HEK293 (cell line): ENCODE measurements around the gene NRP1.

Experiments used
- CTCF ChIA-PET: fragments of 350-600 bp; formaldehyde crosslinking; extraction: SDS; loops from one replicate; lab custom pipeline; 2021; ENCODE audit warnings: antibody characterized with exemption; lab: Yijun Ruan, JAX
- POLR2A ChIA-PET: fragments of 300-600 bp; formaldehyde crosslinking; extraction: SDS; loops from one replicate; lab custom pipeline; 2020; ENCODE audit warnings: antibody characterized with exemption, inconsistent platforms; lab: Yijun Ruan, JAX
- H3K27ac ChIP-seq: fragments of 200-500 bp; sonication (Bioruptor generic); 2 replicates; pipeline ENCODE4 v1.5.1; 2014; ENCODE audit warnings: low read depth, low read length, control low read depth, inconsistent platforms; ENCODE audit errors: extremely low read depth
- H3K36me3 ChIP-seq, 2 experiments: fragments of 200-500 bp in 1 of 2; sonication (Bioruptor generic) in 1 of 2; 1 replicate in 1 of 2; 2 replicates in 1 of 2; pipeline ENCODE4 v1.5.1; 2014 to 2017; ENCODE audit warnings: inconsistent platforms in 2 of 2, low read length in 2 of 2; ENCODE audit not compliant: control insufficient read depth in 2 of 2, insufficient read depth in 1 of 2
- H3K4me1 ChIP-seq: fragments of 200-500 bp; sonication (Bioruptor generic); 2 replicates; pipeline ENCODE4 v1.5.1; 2014; ENCODE audit warnings: mild to moderate bottlenecking, low read length, inconsistent platforms; ENCODE audit not compliant: control insufficient read depth, insufficient read depth
- H3K4me3 ChIP-seq: 2 replicates; pipeline ENCODE4 v1.5.1; 2011; ENCODE audit warnings: low read depth, mild to moderate bottlenecking, control low read depth, low read length, moderate library complexity
- H3K9me3 ChIP-seq: fragments of 200-500 bp; sonication (Bioruptor generic); 2 replicates; pipeline ENCODE4 v1.5.1; 2014; ENCODE audit warnings: low read depth, low read length, inconsistent platforms; ENCODE audit not compliant: control insufficient read depth, insufficient read depth
- ATF2 ChIP-seq: fragments of 450-650 bp; formaldehyde crosslinking; IDR thresholded peaks from 2 replicates; pipeline ENCODE4 v1.5.1; 2016; ENCODE audit warnings: missing biosample characterization, missing genetic modification characterization, low read depth
- BCL11A ChIP-seq: fragments of 450-650 bp; formaldehyde crosslinking; IDR thresholded peaks from 2 replicates; pipeline ENCODE4 v1.5.1; 2016; ENCODE audit warnings: low read depth, missing biosample characterization, missing genetic modification characterization
- GFI1B ChIP-seq: fragments of 450-650 bp; formaldehyde crosslinking; IDR thresholded peaks from 2 replicates; pipeline ENCODE4 v1.5.1; 2016; ENCODE audit warnings: missing biosample characterization, missing genetic modification characterization
- KLF16 ChIP-seq: fragments of 450-650 bp; formaldehyde crosslinking; IDR thresholded peaks from 2 replicates; pipeline ENCODE4 v1.5.1; 2017; ENCODE audit warnings: missing biosample characterization, missing genetic modification characterization
- OSR2 ChIP-seq: fragments of 450-650 bp; formaldehyde crosslinking; IDR thresholded peaks from 2 replicates; pipeline ENCODE4 v1.5.1; 2016; ENCODE audit warnings: missing biosample characterization, missing genetic modification characterization
- TRIM28 ChIP-seq: IDR thresholded peaks from 2 replicates; pipeline ENCODE4 v1.6.1; 2011; ENCODE audit warnings: low read length, control low read depth, borderline replicate concordance
- ZBTB20 ChIP-seq: fragments of 450-650 bp; formaldehyde crosslinking; IDR thresholded peaks from 2 replicates; pipeline ENCODE4 v1.5.1; 2016; ENCODE audit warnings: missing biosample characterization, missing genetic modification characterization
- ZFP3 ChIP-seq: fragments of 450-650 bp; formaldehyde crosslinking; IDR thresholded peaks from 2 replicates; pipeline ENCODE4 v1.5.1; 2016; ENCODE audit warnings: low read depth, missing biosample characterization, missing genetic modification characterization
- ZNF157 ChIP-seq: fragments of 450-650 bp; formaldehyde crosslinking; IDR thresholded peaks from 2 replicates; pipeline ENCODE4 v1.5.1; 2016; ENCODE audit warnings: missing biosample characterization, missing genetic modification characterization
- ZNF239 ChIP-seq: fragments of 450-650 bp; formaldehyde crosslinking; IDR thresholded peaks from 2 replicates; pipeline ENCODE4 v1.5.1; 2016; ENCODE audit warnings: missing biosample characterization, missing genetic modification characterization
- ZNF311 ChIP-seq: fragments of 450-650 bp; formaldehyde crosslinking; IDR thresholded peaks from 2 replicates; pipeline ENCODE4 v1.5.1; 2017; ENCODE audit warnings: missing biosample characterization, missing genetic modification characterization, borderline replicate concordance
- ZNF335 ChIP-seq: fragments of 450-650 bp; formaldehyde crosslinking; conservative IDR thresholded peaks from 2 replicates; pipeline ENCODE4 v1.5.1; 2016; ENCODE audit warnings: missing biosample characterization, missing genetic modification characterization
- ZNF449 ChIP-seq: fragments of 450-650 bp; formaldehyde crosslinking; IDR thresholded peaks from 2 replicates; pipeline ENCODE4 v1.5.1; 2017; ENCODE audit warnings: missing biosample characterization, mild to moderate bottlenecking, missing genetic modification characterization, moderate library complexity
- ZNF623 ChIP-seq: fragments of 450-650 bp; formaldehyde crosslinking; IDR thresholded peaks from 2 replicates; pipeline ENCODE4 v1.5.1; 2016; ENCODE audit warnings: missing biosample characterization, missing genetic modification characterization
- TF ChIP-seq, protein P1 (sequence below): fragments of 450-650 bp; formaldehyde crosslinking; IDR thresholded peaks from 2 replicates; pipeline ENCODE4 v1.5.1; 2017; ENCODE audit warnings: missing biosample characterization, missing genetic modification characterization
- TF ChIP-seq, protein P2 (sequence below): fragments of 450-650 bp; formaldehyde crosslinking; IDR thresholded peaks from 2 replicates; pipeline ENCODE4 v1.5.1; 2016; ENCODE audit warnings: missing biosample characterization, missing genetic modification characterization
- TF ChIP-seq, protein P3 (sequence below): fragments of 450-650 bp; formaldehyde crosslinking; optimal IDR thresholded peaks from 2 replicates; pipeline ENCODE3; 2016; ENCODE audit warnings: missing biosample characterization, mild to moderate bottlenecking, missing genetic modification characterization

NRP1 gene

GRCh38 chr10:33278198-33278597 is 56.3 kb downstream of the NRP1 start:
- peaks cover 0 to 6% of the 10 kb centered on the region in 2 experiments; a peak in 1 of 3 replicates for H3K36me3 ChIP-seq
- CTCF ChIA-PET, result interaction anchor here (0.6 to 1.1 kb wide), 4 partner anchors 13 to 85 kb away, joined by 3 to 4 read pairs (median 3); no protein-coding TSS in a partner anchor
- POLR2A ChIA-PET, result interaction anchor here (1.4 kb wide), 1 partner anchor 9 kb away, joined by 3 read pairs; no protein-coding TSS in a partner anchor

DNA sequence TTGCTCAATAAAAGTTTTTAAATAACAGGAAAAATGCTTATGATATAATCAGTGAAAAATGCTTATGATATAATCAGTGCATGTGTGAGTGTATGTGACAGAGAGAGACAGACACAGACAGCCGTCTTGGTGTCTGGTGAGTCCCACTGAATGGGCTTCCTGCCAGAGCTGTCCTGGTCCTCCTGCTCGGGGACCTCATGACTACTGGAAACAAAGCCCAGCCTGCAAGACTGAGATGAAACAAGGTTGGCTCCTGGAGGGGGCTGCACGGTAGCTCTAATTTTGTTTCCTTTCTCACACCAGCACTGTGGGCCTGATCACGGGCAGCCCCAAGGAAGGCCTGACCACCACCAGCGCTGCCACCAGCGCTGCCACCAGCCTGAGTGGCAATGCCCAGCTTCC is 57.3 kb downstream of the NRP1 start:
- ChIA-PET POLR2A (no interaction called here), CTCF (interaction anchor here (0.6 to 1.1 kb wide), 3 partner anchors 16 to 766 kb away, joined by 4 to 5 read pairs (median 4); no protein-coding TSS in a partner anchor)
- Histone ChIP-seq H3K36me3 (peaks cover 0 to 6% of the 10 kb centered on the region in 2 experiments; a peak in 1 of 3 replicates), H3K9me3 (no peaks in the 10 kb centered on the region), H3K4me3 (no peak overlapping the region), H3K4me1 (peaks cover 28% of the 10 kb centered on the region), H3K27ac (no peak overlapping the region; the same call in 1 of the 2 replicates)
- TF ChIP-seq ZNF335, result 0 out of 2 replicates have a peak, but pooled peaks have one; percentile 38
- TF ChIP-seq BCL11A (tag by site-specific recombination), result no peak
- no peak for TF ChIP-seq ZNF239
- TF ChIP-seq, protein P1, sequence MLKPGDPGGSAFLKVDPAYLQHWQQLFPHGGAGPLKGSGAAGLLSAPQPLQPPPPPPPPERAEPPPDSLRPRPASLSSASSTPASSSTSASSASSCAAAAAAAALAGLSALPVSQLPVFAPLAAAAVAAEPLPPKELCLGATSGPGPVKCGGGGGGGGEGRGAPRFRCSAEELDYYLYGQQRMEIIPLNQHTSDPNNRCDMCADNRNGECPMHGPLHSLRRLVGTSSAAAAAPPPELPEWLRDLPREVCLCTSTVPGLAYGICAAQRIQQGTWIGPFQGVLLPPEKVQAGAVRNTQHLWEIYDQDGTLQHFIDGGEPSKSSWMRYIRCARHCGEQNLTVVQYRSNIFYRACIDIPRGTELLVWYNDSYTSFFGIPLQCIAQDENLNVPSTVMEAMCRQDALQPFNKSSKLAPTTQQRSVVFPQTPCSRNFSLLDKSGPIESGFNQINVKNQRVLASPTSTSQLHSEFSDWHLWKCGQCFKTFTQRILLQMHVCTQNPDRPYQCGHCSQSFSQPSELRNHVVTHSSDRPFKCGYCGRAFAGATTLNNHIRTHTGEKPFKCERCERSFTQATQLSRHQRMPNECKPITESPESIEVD, result no peak
- peak; percentile 82 for TF ChIP-seq OSR2 (tag by site-specific recombination)
- no peak for TF ChIP-seq KLF16
- no peak for TF ChIP-seq ZNF623 (tag by site-specific recombination)
- TF ChIP-seq ZNF449 (tag by site-specific recombination), result peak; percentile 98
- no peak for TF ChIP-seq ZNF311 (tag by site-specific recombination)

More at GRCh38 chr10:33278198-33278597, 56.3 kb downstream of the NRP1 start:
- TF ChIP-seq ZBTB20 (tag by site-specific recombination) (no peak), TRIM28 (no peak)
- TF ChIP-seq, protein P2, sequence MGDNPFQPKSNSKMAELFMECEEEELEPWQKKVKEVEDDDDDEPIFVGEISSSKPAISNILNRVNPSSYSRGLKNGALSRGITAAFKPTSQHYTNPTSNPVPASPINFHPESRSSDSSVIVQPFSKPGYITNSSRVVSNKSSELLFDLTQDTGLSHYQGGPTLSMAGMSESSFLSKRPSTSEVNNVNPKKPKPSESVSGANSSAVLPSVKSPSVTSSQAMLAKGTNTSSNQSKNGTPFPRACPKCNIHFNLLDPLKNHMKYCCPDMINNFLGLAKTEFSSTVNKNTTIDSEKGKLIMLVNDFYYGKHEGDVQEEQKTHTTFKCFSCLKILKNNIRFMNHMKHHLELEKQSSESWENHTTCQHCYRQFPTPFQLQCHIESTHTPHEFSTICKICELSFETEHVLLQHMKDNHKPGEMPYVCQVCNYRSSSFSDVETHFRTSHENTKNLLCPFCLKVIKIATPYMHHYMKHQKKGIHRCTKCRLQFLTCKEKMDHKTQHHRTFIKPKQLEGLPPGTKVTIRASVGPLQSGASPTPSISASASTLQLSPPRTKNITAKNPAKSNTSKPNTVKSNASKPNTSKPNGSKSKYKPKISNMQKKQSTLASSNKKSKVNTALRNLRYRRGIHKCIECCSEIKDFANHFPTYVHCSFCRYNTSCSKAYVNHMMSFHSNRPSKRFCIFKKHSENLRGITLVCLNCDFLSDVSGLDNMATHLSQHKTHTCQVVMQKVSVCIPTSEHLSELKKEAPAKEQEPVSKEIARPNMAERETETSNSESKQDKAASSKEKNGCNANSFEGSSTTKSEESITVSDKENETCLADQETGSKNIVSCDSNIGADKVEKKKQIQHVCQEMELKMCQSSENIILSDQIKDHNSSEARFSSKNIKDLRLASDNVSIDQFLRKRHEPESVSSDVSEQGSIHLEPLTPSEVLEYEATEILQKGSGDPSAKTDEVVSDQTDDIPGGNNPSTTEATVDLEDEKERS (tag by site-specific recombination), result no peak
- Histone ChIP-seq H3K4me3 (no peak overlapping the region), H3K9me3 (no peaks in the 10 kb centered on the region), H3K4me1 (peaks cover 20% of the 10 kb centered on the region), H3K27ac (no peak overlapping the region)

DNA sequence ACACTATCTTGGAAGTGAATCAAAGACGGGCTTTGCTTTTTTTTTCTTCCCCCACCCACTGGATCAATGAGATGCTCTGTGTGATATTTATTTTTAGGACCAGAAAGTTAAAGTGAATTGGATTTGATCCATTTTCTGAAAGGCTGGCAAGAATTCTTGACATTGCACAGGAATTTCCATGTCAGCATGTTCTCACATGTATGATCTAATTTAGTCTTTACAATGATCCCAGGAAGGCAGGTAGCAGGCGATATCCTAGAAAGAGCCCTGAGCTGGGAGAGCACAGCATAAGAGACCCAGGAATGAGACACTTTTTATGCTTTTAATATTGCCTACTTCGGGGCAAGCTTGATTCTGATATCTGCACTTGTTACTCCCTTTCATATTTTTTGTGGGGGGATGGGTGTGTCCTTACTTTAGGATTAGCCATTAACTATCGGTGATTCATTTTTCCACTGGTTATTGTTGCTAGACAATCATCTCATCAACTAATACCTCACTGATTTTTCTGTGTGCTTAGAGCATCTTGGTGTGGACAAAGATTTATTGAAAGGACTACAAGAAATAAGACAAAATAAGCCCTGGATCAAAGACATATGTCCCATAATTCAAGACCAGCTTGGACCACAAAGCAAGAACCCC is 58.1 kb downstream of the NRP1 start:
- POLR2A ChIA-PET, result no interaction called here
- Histone ChIP-seq H3K9me3 (no peaks in the 10 kb centered on the region), H3K4me3 (no peak overlapping the region), H3K36me3 (peaks cover 0 to 6% of the 10 kb centered on the region in 2 experiments; a peak in 1 of 3 replicates), H3K27ac (no peak overlapping the region), H3K4me1 (peaks cover 35% of the 10 kb centered on the region)
- CTCF ChIA-PET, result interaction anchor here (0.7 kb wide), 1 partner anchor 15 kb away, joined by 4 read pairs; no protein-coding TSS in a partner anchor
- no peak for TF ChIP-seq GFI1B (tag by site-specific recombination)
- no peak for TF ChIP-seq ZFP3 (tag by site-specific recombination)
- TF ChIP-seq, protein P1, result no peak
- TF ChIP-seq ATF2 (tag by site-specific recombination), result no peak
- TF ChIP-seq ZNF157 (tag by site-specific recombination), result no peak
- TF ChIP-seq, protein P3, sequence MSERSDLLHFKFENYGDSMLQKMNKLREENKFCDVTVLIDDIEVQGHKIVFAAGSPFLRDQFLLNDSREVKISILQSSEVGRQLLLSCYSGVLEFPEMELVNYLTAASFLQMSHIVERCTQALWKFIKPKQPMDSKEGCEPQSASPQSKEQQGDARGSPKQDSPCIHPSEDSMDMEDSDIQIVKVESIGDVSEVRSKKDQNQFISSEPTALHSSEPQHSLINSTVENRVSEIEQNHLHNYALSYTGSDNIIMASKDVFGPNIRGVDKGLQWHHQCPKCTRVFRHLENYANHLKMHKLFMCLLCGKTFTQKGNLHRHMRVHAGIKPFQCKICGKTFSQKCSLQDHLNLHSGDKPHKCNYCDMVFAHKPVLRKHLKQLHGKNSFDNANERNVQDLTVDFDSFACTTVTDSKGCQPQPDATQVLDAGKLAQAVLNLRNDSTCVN, result no peak
